Stimulated activated CD8-positive, alpha-beta memory T cell treated with anti-CD3 and anti-CD28 coated beads, Interleukin-2, amount 100 ng/mL, for 1 hour (primary cell): ENCODE data around the gene SUN1.
A peak's percentile ranks its signal among the peaks of the same experiment; 100 is the strongest.

Experiments
- DNase-seq, 2 donors: peaks; one replicate each; pipeline ENCODE4 v3.0.0-alpha.2; 2020; ENCODE audit warnings: low read depth in 2 of 2

Gene SUN1

DNA sequence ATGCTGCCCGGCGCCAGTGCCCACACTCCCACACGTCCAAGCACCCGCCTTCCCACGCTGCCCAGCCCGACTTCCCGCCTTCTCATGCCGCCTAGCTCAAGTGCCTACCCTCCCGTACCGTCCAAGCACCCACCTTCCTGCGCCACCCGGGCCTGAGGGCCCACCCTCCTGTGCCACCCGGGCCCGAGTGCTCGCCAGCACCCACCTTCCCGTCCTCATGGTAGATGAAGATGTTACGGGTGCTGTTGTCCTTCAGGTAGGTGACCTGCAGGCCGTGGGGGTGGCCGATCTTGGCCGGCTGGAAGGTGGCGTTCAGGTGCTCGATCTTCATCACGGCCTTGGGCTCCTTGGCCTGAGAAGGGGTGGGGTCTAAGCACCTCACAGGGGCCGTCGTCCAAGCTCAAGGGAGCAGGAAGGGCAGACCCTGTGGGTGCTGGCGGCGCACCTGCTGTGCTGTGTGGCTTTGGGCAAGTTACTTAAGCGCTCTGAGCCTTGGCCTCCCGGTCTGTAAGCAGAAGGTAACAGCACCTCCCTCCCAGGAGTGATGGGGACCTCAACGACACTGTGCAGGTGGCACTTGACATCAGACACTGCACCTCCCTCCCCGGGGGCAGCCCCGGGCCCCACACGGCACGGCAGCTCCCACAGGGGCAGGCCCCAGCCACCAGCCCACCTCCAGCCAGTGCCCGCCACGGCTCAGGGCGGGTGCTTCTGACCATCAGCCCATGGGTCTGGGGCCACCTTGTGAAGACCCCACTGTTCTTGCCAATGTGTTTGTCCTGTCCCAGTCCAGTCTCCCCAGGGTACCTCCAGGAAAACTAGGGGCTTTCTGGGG, 71.9 kb downstream of the SUN1 start:
- no peak for DNase-seq

DNA sequence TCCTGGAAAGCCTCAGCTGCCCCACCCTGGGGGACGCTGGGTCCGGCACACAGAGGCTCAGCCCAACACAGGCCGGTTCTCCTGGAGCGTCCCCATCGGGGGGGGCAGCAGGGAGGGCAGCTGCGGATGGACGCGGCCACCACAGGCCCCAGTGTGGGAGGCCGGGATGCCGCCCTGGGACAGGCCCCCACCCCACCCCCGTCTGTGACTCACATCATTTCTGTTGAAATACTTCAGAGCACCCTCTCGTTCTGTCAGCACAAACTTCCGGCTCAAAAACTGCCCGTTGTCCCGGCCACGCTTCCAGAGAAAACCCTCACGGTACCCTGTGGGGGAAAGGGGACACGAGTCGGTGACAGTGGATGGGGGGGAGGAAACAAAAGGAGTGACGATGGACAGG, 72.6 kb downstream of the SUN1 start:
- DNase-seq = no peak

DNA sequence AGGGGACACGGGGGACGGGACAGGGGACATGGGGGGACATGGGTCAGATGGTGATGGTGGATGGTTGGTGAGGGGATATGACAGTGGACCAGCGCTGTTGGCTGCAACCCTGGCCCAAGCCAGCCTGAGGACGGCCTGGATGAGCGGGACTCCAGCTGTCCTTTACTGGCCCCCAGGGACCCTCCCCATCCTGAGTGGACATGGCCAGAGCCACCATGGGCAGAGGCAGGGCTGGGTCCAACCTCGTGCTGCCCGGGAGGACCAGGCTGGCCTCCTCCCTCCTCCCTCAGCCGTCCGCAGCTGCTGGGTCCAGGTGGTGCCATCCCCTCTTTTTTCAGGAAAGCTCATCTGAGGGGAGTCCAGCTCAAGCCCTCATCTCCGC, 74.5 kb downstream of the SUN1 start:
- no peak for DNase-seq

DNA sequence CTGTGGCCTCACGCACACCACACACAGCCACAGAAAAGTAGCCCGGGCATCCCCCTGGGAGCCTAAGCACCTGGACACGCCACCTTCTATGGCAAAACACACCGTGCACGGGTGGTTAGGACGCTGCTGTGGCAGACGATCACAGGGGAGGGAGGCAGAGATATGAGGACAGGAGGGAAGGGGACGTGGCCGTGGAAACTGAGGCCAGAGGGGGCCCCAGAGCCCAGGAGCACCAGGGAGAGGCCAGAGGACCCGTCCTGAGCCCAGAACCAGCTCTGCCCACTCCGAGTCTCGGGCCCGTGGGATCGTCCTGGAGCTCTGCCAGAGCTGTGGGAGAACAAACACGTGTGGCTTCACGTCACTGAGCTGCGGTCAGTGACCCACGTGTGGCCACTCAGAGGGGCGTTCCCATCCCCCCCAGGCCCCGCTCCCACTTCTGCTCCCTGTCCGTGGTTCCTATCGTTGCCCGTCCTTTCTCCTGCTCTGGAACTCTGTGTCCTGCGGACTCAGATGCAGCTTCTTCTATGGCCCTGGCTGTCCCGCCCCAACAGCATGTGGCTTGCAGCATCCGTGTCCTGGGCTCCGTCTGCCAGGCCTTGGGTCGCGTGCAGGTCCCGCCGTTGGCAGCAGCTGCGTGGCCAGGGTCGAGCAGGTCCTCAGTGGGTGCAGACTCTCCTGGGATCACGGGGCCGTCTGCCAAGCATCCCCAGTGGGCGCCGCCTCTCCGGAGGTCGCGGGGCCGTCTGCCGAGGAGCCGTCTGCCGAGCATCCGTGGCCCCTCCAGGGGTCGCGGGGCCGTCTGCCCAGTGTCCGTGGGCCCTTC, 75.1 kb downstream of the SUN1 start:
- no peak for DNase-seq

DNA sequence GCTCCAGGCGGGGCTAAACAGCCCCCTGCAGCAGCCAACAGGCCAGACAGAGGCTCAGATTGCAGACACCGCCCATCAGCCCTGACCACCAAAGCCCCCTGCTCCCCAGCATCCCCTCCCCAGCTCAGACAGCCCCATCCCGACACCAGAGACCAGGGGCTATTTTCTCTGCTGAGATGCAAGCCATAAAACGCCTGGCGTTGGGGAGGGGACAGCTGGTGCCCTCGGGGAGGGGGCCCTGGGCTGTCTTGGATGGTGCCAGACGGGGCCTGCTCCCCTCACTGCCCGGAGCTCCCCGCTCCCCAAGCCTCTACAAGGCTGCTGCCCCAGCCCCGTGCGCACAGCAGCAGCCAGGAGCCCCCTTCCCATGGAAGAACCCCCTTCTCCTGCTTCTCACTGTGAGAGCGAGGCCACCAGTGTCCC, 75.9 kb downstream of the SUN1 start:
- no peak for DNase-seq

DNA sequence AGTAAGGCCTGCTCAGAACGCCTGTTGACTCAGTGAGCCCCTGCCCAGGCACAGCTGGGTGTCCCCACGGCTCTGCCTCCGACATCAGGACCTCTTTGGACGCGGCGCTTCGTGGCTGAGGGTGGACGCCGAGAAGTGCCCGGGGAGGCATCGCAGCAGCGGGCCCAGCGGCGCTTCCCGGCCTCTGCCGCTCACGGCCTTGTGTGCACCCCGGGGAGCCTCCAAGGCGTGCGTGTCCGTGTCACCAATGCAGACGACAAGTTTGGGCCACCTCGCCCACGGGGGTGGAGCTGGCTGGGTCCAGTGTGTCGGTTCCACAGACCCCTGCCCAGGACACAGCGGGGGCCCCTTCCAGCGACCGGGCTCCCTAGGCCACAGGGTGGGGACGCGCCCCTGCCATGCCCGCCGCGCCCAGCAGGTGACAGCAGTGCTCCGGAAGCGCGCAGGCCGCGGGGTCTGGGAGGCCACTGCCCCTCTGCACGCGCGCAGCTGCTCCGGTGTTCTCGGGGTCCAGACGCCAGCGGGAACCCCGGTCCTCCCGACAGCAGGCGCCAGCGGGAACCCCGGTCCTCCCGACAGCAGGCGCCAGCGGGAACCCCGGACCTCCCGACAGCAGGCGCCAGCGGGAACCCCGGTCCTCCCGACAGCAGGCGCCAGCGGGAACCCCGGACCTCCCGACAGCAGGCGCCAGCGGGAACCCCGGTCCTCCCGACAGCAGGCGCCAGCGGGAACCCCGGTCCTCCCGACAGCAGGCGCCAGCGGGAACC, 76.5 kb downstream of the SUN1 start:
- peak in 1 of 2 donors; percentile 50 for DNase-seq

DNA sequence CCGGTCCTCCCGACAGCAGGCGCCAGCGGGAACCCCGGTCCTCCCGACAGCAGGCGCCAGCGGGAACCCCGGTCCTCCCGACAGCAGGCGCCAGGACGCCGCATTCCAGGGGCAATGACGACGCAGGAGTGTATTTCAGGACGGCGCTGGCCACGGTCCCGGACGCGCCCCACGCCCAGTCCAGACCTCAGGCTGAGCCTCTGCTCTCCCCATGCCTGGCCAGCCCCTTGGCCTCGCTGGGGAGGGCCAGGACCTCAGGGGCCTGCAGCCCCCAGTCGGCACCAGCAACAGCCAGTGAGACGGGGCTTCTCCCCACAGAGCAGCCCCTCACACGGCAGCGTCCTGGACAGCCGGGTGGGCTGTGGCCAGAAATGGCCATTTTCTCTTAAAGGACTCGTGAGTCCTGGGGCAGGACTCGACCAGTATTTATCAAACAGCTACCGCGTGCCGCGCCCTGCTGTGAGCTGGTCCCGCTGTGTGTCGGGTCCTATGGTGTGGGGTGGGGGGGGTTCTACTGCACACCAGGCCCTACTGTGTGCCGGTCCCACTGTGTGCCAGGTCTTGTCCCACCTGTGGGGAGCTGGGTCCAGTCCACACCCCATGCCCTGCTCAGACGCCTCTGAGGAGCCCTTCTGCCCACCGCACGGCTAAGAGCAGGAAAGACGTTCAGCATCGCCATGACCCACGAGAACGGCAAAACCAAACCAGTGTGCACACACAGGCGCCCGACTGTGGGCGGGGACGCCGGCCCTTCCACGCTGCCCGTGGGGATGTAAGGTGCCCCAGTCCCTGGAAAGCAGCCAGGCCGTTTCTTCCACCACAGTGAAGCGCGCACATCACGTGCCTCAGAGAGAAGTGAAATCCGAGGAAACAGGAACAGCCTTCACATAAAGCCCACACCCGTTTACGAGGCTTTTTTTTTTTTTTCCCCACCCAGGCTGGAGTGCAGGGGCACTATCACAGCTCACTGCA, 77.4 kb downstream of the SUN1 start:
- DNase-seq = no peak

DNA sequence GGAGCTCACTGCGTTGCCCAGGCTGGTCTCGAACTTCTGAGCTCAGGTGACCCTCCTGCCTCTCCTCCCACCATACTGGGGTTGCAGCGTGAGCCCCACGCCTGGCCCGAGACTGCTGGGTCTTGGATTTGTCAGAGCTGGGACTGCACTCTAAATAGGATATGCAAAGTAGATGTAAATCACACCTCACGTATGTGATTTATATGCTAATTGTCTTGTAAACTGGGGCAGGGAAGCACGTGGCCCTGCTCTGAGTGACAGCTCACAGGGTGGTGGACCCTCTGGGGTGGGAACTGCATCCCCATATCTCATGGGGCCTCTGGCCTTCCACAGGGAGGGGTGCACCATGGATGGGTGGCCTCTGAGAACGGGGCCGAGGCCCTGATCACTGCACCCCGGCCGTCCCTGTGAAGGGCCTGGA, 78.2 kb downstream of the SUN1 start:
- no peak for DNase-seq

DNA sequence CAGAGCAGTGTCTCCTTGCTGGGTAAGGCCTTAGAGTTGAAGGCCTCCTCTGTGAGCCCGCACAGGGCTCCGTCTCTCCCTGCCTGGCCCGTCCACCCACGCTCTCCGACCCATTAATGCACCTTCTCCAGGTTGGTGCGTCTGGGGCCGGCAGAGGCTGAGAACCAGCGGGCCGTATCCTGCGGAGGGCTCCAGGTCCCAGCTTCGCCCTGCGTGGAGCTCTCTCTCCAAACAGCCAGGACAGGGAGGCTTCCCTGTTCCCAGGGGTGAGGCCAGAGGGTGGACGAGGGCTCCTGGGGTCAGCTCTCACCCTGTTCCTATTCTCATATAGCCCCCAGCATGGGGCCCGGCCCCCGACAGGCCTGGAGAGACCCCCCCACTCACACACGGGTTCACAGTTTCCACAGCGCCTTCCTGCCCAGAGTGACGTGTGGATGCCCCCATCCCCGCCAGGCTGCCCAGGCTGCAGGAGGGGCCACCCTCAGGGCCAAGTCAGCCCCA, 78.7 kb downstream of the SUN1 start:
- no peak for DNase-seq

DNA sequence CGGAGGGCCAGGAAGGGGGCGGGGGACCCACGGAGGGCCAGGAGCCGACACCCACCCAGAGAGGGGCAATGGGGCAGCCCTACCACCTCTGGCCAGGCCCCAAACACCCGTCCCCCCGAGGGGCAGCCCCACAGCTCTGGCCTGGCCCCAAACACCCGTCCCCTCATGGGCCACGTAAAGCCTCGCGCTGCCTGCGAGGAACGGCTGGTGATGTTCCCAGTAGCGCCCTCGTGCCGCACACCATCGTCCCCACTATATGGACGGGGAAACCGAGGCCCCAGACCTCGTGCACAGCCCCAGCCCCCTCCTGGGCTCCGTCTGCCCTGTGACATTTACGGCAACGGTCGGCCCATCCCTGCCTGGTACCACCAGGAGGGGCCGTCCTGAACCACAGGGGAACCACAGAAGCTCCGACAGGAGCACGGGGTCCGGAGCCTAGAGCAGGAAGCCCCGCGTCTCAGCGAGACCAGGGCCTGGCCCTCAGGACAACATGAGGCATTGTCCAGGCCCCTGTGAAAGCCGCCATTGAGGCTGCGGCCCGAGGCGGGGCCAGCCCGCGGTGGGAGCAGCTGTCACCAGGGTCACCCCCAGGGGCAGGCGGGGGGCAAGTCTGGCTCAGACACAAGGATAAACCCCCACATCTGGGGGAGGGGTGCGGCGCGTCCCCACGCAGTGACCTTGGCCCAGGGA, 79.7 kb downstream of the SUN1 start:
- DNase-seq = no peak

DNA sequence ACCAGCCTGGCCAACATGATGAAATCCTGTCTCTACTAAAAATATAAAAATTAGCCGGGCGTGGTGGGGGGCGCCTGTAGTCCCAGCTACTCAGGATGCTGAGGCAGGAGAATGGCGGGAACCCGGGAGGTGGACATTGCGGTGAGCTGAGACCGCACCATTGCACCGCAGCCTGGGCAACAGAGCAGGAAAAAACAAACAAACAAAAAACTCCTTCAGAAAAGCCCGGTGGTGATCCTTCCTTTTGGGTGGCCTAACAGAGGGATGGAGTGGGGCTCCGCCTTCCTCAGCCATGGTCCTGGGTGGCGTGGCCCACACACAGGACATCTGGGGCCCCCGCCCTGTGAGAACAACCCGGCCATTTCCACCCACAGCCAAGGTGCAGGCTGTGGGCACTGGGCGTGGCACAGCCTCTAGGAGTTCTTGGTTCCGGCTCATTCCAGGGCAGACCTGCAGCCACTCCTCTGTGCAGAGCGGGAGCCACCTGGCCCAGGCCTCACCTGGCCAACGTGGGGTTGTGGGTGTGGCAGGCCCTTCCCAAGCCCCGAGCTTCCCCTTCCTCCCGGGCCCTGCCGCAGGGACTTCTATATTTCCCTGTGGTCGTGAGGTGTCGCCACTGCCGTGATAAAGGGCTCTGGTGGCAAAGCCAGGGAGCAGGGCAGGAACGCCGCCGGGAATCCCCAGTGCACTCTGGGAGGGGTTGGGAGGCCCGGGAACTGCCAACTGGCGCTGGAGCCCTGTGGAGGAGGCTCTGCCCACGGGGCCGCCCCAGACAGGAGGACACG, 81.7 kb downstream of the SUN1 start:
- DNase-seq = no peak

DNA sequence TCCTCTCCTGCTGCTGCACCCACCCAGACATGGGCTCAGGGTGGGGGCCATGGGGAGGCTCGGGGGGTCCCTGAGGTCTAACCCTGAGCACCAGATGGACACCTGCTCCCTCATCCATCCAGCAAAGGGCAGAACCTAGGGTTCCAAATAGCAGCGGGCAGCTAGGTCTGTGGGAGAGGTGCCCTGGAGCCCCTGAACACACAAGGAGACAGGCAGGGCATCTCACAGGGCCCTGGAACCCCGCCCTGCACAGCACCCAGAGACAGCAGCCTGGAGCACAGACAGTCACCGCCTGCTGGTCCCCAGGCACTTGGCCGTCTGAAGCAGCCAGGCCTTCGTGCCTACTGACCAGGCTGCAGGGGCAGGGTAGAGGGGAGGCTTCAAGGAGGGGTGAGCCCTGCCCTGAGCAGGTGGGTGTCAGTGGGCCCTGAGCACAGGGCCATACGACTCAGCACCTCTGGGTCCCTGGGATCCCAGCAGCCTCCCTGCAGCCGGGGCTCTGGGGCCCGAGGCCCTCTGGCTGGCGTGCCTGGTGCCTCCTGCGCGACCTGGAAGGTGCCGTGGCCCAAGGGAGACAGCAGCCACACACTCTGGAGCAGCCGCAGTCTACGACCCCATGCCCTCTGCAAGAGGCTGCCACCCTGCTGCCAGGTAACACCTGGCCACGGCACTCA, 82.4 kb downstream of the SUN1 start:
- DNase-seq = no peak

DNA sequence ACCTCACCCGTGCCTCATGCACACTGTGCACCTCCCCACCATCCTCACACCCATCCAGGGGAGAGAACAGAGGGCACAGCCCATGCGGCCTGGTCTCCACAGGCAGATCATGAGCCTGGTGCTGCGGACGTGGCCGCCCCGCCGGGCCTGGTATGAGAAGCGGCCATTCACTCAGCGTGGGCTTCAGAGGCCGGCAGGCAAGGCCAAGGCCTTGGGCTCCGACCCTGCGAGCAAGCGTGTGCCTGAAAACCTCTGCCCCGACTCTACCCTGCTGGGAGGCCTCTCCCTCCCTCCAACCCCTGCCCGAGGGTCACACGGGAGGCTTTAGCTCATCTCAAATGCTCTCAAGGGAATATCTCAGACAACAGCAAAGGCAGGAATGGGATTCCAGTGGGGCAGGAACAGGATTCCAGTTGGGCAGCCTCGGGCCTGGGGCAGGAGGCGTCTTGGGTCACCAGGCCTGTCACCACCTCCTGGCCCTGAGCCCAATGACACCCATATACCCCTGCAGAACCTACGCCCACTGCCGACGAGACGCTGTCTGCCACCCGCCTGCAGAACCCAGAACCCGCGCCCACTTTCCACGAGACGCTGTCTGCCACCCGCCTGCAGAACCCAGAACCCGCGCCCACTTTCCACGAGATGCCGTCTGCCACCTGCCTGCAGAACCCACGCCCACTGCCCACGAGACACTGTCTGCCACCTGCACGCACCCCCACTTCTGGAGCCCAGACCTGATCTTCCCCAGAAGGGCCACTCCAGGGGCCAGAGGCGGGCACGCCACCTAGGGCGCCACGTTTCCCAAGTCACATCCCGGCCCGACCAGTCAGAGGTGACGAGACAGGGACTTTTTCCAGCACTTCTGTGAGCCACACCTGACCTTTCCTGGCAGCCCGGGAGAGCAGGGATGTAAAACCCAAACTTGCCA, 83.3 kb downstream of the SUN1 start:
- DNase-seq = no peak

DNA sequence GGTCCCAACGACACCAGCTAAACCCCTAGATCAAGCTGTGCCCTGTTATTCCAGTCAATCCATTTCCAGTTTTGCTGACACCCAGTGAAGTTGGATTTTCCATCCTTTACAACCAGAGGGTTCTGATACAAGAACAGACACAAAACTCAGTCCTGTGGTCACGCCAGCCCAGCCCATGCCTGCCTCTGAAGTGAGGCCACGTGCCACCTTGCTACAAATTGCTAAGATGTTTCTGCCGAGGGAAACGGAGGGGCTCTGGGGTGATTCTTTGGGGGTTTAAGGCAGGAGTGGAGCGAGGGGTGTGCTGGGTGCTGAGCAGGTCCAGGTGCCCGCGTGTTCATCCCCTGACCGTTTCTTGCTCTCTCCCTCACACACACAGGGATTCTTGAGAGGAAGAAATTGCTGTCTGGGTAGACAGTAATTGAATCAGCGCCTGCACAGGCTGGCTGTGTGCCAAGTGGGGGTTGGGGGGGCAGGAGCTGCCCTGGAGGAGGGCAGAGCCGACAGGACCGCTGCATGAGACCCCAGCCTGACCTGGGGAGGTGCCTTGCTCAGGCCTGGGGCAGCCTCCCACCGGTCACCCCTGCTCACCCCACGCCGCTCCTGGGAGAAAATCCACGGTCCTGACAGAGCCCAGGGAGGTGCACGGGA, 84.1 kb downstream of the SUN1 start:
- no peak for DNase-seq

DNA sequence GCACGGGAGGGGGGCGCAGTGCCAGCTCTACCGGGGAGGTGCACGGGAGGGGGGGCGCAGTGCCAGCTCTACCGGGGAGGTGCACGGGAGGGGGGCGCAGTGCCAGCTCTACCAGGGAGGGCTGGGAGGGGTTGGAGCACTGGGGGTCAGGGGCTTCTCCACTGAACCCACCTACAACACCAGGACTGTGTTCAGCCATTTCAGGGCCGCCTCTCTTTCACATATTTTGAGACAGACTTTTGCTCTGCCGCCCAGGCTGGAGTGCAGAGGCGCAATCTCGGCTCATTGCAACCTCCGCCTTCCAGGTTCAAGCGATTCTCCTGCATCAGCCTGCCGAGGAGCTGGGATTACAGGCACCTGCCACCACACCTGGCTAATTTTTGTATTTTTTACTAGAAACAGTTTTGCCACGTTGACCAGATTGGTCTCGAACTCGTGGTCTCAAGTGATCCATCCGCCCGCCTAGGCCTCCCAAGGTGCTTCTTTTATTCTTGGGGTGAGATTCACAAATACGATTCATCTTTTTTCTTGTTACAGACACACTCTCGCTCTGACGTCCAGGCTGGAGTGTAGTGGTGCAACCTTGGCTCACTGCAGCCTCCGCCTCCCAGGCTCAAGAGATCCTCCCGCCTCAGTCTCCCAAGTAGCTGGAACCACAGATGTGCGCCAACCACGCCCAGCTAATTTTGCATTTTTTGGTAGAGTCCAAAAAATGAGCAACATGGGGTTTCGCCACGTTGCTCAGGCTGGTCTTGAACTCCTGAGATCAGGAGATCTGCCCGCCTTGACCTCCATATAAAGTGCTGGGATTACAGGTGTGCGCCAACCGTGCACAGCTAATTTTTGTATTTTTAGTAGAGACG, 85.2 kb downstream of the SUN1 start:
- no peak for DNase-seq

DNA sequence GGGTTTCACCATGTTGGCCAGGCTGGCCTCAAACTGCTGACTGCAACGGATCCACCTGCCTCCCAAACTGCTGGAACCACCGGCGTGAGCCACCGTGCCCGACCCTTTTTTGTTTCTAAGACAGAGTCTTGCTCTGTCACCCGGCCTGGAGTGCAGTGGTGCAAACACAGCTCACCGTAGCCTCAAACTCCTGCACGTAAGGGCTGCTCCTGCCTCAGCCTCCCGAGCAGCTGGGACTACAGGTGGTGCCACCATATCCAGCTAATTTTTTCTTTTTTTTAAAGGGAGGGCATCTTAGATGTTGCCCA, 85.8 kb downstream of the SUN1 start:
- no peak for DNase-seq
